GM18519 (cell line): ENCODE results near the gene TLCD1.

ENCODE experiments used
- ATAC-seq: cut with Tn5 transposase; IDR thresholded peaks from one replicate; pipeline ENCODE4 v1.9.1; 2021; ENCODE audit warnings: mild to moderate bottlenecking, moderate library complexity; ENCODE audit not compliant: unreplicated experiment, low FRiP score

Gene TLCD1

GRCh38 chr17:28726226-28726626, at the start of gene TLCD1:
Gene TLCD1 (minus strand): TSS chr17:28726233. CDS start chr17:28726097, 136 bp downstream.
- ATAC-seq = no peak

GRCh38 chr17:28774206-28774605, 48.2 kb upstream of the TLCD1 start:
- ATAC-seq = no peak

- ATAC-seq = no peak
Observed at GRCh38 chr17:28773736-28774135, 47.7 kb upstream of the TLCD1 start.

- ATAC-seq = no peak
Observed at GRCh38 chr17:28765038-28765437, 39.0 kb upstream of the TLCD1 start.

GRCh38 chr17:28763804-28764266, 37.8 kb upstream of the TLCD1 start:
- no peak for ATAC-seq

GRCh38 chr17:28763137-28763799, 37.2 kb upstream of the TLCD1 start:
- ATAC-seq = no peak

GRCh38 chr17:28760601-28761562, 34.8 kb upstream of the TLCD1 start:
- ATAC-seq = no peak

GRCh38 chr17:28759256-28759865, 33.3 kb upstream of the TLCD1 start:
- no peak for ATAC-seq

- ATAC-seq = no peak
Observed at GRCh38 chr17:28758411-28759121, 32.5 kb upstream of the TLCD1 start.

- no peak for ATAC-seq
Observed at GRCh38 chr17:28756049-28756804, 30.2 kb upstream of the TLCD1 start.

- no peak for ATAC-seq
Observed at GRCh38 chr17:28755486-28755885, 29.5 kb upstream of the TLCD1 start.

GRCh38 chr17:28751600-28752366, 25.8 kb upstream of the TLCD1 start:
- no peak for ATAC-seq

- ATAC-seq = no peak
Observed at GRCh38 chr17:28750178-28751047, 24.4 kb upstream of the TLCD1 start.

- no peak for ATAC-seq
Observed at GRCh38 chr17:28749516-28750177, 23.6 kb upstream of the TLCD1 start.

- ATAC-seq = no peak
Observed at GRCh38 chr17:28748852-28749515, 23.0 kb upstream of the TLCD1 start.

- no peak for ATAC-seq
Observed at GRCh38 chr17:28747801-28748750, 22.0 kb upstream of the TLCD1 start.
